Measurements from ENCODE around the gene CCL16.

CCL16 gene

GRCh38 chr17:35977509-35977908 is 3.8 kb downstream of the CCL16 start:
- H3K27ac ChIP-seq = no peak overlapping the region
- TF ChIP-seq, protein P1, sequence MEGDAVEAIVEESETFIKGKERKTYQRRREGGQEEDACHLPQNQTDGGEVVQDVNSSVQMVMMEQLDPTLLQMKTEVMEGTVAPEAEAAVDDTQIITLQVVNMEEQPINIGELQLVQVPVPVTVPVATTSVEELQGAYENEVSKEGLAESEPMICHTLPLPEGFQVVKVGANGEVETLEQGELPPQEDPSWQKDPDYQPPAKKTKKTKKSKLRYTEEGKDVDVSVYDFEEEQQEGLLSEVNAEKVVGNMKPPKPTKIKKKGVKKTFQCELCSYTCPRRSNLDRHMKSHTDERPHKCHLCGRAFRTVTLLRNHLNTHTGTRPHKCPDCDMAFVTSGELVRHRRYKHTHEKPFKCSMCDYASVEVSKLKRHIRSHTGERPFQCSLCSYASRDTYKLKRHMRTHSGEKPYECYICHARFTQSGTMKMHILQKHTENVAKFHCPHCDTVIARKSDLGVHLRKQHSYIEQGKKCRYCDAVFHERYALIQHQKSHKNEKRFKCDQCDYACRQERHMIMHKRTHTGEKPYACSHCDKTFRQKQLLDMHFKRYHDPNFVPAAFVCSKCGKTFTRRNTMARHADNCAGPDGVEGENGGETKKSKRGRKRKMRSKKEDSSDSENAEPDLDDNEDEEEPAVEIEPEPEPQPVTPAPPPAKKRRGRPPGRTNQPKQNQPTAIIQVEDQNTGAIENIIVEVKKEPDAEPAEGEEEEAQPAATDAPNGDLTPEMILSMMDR (conservative IDR thresholded peaks at IDR 0.05; ENCODE audit: low read depth) = no peak
- ChIA-PET CTCF (interaction anchor here (0.6 kb wide), 2 partner anchors 18 to 169 kb away, joined by 3 read pairs; no protein-coding TSS in a partner anchor), POLR2A (ENCODE audit: low non-redundant PET) (no interaction called here)
- DNase-seq (ENCODE audit: low spot score) = no peak

DNA sequence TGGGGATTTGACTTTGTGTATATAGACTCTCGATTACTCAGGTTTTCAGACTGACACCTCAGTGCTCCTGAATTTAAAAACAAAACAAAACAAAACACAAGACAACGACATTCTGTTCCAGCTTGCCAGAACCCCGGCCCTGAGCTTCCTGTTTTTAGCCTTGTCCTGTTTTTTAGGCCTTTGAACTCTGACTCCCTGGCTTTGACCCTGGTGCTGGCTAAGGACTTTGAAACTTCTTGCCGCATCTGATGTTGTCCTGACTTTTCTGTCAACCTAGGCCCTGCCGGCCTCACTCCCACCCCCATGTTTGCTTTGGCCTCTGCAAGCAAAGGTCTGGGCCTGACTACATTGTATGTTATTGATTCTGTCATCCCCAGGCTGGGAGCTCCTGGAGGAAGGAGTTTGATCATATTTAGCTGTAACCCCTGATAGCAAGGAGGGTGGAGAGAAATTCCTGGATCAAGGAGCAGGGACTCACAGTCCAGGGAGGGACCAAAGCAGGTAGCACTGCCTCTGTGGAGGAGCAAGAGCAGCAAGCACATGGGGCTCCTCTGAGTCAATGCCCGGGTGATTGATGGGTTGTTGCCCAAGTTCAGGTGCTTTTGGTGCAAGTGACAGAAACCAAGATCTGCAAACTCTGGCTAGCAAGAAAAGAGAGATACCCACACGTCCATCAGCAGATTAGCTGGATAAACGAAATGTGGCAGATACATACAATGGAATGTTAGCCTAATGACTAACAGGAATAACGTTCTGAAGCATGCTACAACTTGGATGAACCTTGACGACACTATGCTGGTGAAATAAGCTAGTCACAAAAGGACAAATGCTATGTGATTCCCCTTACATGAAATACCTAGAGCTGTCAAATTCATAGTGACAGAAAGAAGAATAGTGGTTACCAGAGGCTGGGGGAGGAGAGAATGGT is 7.7 kb downstream of the CCL16 start:
- peak overlapping the region; percentile 28; the same call in 1 of the 2 replicates for H3K27ac ChIP-seq
- POLR2A ChIA-PET (ENCODE audit: low non-redundant PET) = no interaction called here
- CTCF ChIA-PET = interaction anchor here (8.0 kb wide), 1 partner anchor 176 kb away, joined by 72 read pairs; no protein-coding TSS in a partner anchor
- DNase-seq (ENCODE audit: low spot score) = peak; percentile 49
- TF ChIP-seq, protein P1 (conservative IDR thresholded peaks at IDR 0.05; ENCODE audit: low read depth) = no peak

DNA sequence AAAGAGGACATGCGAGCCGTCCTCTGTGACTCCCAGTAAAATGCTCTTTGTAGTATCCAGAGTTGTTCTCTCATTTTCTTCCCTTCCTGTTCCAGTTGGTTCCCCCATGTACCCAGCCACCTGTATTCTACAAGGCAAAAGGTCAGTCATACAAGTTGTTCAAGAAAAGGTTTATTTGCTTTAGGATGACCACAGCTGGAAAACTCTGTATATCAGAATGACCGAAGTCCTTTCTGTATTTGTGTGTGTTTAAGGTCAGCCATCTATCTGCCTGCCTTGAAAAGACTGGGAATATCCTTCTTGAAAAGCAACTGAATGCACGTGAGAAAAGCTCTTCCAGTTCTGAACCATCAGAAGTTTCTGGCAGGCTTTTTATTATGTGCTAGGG is 8.4 kb downstream of the CCL16 start:
- no peak overlapping the region for H3K27ac ChIP-seq
- DNase-seq (ENCODE audit: low spot score) = no peak
- POLR2A ChIA-PET (ENCODE audit: low non-redundant PET) = no interaction called here
- CTCF ChIA-PET = interaction anchor here (8.0 kb wide), 1 partner anchor 176 kb away, joined by 72 read pairs; no protein-coding TSS in a partner anchor
- TF ChIP-seq, protein P1 (conservative IDR thresholded peaks at IDR 0.05; ENCODE audit: low read depth) = no peak

DNA sequence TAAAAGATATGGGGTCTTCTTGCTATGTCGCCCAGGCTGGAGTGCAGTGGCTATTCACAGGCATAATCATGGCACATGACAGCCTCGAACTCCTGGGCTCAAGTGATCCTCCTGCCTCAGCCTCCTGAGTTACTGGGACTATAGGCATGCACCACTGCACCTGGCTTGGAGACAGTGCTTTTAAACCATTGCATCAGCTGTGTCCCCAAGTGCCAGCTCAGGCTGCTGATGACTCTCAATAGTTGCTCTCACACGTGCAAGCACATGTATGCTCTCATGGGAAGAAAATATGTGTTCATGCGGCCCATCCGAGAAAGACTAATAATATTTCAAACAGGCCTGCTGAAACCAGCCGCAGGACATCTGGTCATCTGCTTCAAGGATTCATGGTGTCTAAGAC is 8.8 kb downstream of the CCL16 start:
- DNase-seq (ENCODE audit: low spot score) = no peak
- H3K27ac ChIP-seq = no peak overlapping the region
- CTCF ChIA-PET = interaction anchor here (8.0 kb wide), 1 partner anchor 177 kb away, joined by 72 read pairs; no protein-coding TSS in a partner anchor
- POLR2A ChIA-PET (ENCODE audit: low non-redundant PET) = no interaction called here
- TF ChIP-seq, protein P1 (conservative IDR thresholded peaks at IDR 0.05; ENCODE audit: low read depth) = no peak

DNA sequence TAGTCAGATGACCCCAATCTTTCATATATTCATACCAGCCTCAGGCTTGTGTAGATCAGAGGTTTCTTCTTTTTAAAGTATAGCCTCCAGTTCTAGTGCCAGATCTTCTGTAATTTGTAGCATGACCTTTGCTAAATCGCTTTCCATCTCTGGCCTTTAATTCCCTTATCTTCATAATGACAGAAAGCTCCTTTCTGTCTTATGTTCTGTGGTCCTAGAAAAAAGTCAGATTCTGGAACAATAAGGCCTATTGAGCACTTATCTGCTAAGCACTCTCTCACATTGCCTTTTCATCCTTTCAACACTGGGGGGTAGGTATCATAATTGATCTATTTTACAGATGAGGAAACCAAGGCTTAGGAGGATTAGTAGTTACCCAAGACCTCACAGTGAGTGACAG is 9.2 kb downstream of the CCL16 start:
- TF ChIP-seq, protein P1 (conservative IDR thresholded peaks at IDR 0.05; ENCODE audit: low read depth) = no peak
- no peak overlapping the region for H3K27ac ChIP-seq
- DNase-seq (ENCODE audit: low spot score) = no peak
- ChIA-PET POLR2A (ENCODE audit: low non-redundant PET) (no interaction called here), CTCF (interaction anchor here (0.7 to 8.0 kb wide), 2 partner anchors 177 to 511 kb away, joined by 3 to 72 read pairs; no protein-coding TSS in a partner anchor)

- DNase-seq (ENCODE audit: low spot score) = peak; percentile 66
- H3K27ac ChIP-seq = no peak overlapping the region
- CTCF ChIA-PET = interaction anchor here (0.6 to 8.0 kb wide), 9 partner anchors 9 to 818 kb away, joined by 3 to 72 read pairs (median 4); no protein-coding TSS in a partner anchor
- POLR2A ChIA-PET (ENCODE audit: low non-redundant PET) = no interaction called here
- TF ChIP-seq, protein P1 (conservative IDR thresholded peaks at IDR 0.05; ENCODE audit: low read depth) = peak; percentile 82
Measured at GRCh38 chr17:35969558-35970380, 11.5 kb downstream of the CCL16 start.
